ENCODE measurements around the gene SPIB. TPM values are rescaled to one million over a fixed set of nuclear protein-coding genes. Genes with fewer than 3 reads are reported as not detected.

The SPIB gene
- total RNA-seq (2014; rRNA removed; shearing (Covaris generic)), result 0.43 TPM in 1 of 2 replicates, not detected in the other
- polyA plus RNA-seq (2015; cell fraction: cytosol; rRNA removed), result not detected in 2 replicates
- 0.12 and 0.23 TPM in 2 replicates for polyA plus RNA-seq (2015; cell fraction: nucleus; rRNA removed)

GRCh38 chr19:50418176-50419021, at the start of gene SPIB:
TSS of gene SPIB (plus strand) at chr19:50418938. CDS start at chr19:50418963, 25 bp downstream.
- no peak for DNase-seq (ENCODE audit: low read depth)

- DNase-seq (ENCODE audit: low read depth), result no peak
These were observed 46.7 kb upstream of the SPIB start for GRCh38 chr19:50371914-50372475.

DNA sequence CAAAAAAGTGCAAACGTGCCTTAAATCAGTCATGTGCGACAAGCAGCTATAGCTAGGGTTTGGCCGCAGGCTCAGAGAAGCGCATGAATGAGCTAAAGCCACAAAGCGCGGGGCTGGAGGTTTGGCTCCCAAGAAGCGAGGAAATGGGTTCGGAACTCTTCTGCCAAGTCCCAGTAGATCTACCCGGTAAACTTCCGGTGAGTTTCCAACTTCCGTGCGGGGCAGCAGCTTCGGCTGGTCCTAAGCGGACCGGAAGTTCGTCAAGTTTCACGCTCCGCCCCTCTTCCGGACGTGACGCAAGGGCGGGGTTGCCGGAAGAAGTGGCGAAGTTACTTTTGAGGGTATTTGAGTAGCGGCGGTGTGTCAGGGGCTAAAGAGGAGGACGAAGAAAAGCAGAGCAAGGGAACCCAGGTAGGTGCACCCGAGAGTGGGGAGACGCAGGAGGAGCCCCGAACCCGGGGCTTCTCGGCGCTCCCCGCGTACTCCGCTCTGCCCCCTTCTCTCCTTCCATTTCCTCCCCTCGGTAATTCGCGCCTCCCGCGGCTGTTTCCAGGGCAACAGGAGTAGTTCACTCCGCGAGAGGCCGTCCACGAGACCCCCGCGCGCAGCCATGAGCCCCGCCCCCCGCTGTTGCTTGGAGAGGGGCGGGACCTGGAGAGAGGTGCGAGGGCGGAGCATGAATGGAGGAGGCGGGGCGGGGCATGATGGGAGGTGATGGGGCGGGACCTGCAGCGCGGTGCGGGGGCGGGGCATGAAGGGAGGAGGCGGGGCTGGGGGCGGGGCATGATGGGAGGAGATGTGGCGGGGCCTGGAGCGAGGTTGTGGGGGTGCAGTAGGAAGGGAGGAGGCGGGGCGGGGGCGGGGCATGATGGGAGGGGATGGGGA, 42.3 kb upstream of the SPIB start, which contains the start of gene NR1H2:
Gene NR1H2, plus strand, starts transcription at position 292 of the 885 bp plus-strand sequence. CDS start 1,149 bp downstream, outside the sequence.
- DNase-seq (ENCODE audit: low read depth), result peak; percentile 92

DNA sequence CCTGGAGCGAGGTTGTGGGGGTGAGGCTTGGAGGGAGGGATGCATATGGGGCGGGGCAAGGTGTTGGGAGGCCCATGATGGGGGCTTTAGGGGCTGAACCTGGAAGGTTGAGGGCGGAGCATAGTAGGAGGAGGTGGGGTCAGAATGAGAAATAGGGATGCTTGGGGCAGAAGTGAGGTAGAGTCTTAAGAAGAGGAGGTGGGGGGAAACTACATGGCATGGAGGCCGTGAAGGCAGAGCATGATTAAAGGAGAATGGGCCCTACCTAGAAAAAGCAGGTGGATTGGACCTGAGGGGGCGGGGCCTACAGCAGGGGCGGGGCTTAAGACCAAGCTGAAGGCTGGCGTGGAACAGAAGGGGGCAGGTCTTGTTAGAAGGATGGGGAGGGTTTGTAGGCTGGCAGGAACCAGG, 41.7 kb upstream of the SPIB start:
- no peak for DNase-seq (ENCODE audit: low read depth)

- DNase-seq (ENCODE audit: low read depth), result no peak
These were observed 41.2 kb upstream of the SPIB start for GRCh38 chr19:50377517-50377916.

DNA sequence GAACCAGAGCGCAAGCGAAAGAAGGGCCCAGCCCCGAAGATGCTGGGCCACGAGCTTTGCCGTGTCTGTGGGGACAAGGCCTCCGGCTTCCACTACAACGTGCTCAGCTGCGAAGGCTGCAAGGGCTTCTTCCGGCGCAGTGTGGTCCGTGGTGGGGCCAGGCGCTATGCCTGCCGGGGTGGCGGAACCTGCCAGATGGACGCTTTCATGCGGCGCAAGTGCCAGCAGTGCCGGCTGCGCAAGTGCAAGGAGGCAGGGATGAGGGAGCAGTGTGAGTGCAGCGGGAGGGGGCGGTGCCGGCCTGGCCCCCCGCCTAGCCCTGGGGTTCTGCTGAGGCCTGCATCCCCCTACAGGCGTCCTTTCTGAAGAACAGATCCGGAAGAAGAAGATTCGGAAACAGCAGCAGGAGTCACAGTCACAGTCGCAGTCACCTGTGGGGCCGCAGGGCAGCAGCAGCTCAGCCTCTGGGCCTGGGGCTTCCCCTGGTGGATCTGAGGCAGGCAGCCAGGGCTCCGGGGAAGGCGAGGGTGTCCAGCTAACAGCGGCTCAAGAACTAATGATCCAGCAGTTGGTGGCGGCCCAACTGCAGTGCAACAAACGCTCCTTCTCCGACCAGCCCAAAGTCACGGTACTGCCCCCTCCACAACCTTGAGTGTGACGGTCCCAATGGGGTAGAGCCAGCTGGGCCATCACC, 40.4 kb upstream of the SPIB start:
- no peak for DNase-seq (ENCODE audit: low read depth)

DNA sequence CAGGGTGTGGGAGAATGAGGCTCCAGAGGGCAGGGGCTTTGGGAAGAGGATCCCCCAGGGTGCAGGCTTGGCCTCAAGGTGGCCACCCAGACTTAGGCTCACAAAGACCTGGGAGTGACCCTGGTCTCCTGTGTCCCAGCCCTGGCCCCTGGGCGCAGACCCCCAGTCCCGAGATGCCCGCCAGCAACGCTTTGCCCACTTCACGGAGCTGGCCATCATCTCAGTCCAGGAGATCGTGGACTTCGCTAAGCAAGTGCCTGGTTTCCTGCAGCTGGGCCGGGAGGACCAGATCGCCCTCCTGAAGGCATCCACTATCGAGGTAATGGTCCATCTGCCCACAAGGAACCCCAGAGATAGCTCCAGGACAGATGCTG, 39.9 kb upstream of the SPIB start:
- no peak for DNase-seq (ENCODE audit: low read depth)

- DNase-seq (ENCODE audit: low read depth), result no peak
These were observed 39.1 kb upstream of the SPIB start for GRCh38 chr19:50379602-50380001.

GRCh38 chr19:50380137-50380536, 38.6 kb upstream of the SPIB start:
- no peak for DNase-seq (ENCODE audit: low read depth)

DNA sequence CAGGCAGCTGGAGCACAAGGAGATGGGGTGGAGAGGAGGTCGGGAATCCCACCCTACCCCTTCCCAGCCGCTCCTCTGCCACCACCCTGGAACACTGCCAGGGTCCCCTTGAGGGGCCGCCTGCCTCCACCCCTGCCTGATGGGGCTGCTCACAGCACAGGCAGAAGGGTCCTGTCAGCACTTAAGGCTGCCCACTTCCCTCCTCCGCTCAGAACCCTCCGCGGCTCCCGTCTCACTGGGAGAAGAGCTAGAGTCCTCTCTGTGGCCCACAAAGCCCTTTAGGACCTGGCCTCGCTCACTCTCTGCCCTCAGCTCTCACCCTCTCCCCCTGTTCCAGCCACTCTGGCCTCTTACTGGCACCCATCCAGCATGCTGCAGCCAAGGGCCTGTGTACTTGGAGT, 38.0 kb upstream of the SPIB start:
- no peak for DNase-seq (ENCODE audit: low read depth)

DNA sequence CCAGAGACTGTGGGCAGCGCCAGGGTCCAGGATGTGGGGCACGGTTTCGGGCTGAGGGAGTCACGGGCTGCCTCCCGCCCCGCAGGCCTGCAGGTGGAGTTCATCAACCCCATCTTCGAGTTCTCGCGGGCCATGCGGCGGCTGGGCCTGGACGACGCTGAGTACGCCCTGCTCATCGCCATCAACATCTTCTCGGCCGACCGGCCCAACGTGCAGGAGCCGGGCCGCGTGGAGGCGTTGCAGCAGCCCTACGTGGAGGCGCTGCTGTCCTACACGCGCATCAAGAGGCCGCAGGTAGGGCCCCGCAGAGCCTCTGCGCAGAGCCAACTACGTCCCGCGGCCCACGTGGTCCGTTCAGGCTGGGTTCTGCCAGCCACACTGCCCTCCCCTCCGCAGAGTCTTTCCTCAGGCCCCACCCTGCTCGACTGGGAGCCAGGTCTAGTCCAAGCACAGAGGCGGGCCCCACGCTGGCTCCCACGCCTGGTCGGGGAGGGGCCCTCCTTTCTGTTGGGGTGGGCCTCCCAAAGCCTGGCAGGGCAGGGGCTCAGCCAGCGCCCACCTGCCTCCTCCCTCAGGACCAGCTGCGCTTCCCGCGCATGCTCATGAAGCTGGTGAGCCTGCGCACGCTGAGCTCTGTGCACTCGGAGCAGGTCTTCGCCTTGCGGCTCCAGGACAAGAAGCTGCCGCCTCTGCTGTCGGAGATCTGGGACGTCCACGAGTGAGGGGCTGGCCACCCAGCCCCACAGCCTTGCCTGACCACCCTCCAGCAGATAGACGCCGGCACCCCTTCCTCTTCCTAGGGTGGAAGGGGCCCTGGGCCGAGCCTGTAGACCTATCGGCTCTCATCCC, 36.6 kb upstream of the SPIB start:
- no peak for DNase-seq (ENCODE audit: low read depth)

DNA sequence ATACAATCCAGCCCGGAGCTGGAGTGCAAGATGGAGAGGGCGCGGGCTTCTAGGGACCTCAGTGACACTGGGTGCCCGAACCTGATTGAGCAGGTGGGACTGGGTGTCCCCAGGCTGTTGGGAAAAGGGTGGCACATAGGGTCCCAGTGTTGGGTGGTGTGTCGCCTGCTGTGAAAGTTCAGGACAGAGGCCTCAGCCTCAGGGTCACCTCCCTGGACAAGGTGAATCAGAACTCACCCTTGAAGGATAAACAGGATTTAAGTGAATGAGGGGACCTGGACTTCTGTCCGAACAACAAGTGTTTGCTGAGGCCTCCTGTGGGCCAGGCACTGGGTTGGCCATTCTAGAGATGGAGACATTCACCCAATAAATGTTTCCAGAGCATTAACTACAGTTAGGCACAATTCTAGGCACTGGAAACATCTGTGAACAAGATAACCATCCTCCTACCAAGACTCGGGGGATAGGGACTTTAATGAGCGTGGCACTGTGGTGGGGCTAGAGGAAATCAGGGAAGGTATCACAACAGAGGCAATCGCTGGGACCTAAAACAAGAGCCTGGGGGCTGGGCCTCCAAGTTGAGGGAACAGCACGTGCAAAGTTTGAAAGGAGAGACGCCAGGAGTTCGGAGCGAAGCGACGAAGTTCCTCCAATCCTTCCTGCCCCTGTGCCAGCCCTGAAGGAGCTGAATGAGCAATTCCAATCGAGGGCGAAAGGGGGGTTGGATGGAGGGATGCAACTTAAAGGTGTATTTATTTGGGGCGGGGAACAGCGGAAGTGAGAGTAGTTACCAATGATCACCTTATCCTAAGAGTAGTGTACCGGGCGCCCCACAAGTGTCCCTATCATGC, 35.5 kb upstream of the SPIB start:
- no peak for DNase-seq (ENCODE audit: low read depth)

GRCh38 chr19:50383852-50384684, 34.7 kb upstream of the SPIB start, which contains the start of gene POLD1:
TSS of gene POLD1 (plus strand) at chr19:50384347. CDS start at chr19:50398852, 14,505 bp downstream.
- DNase-seq (ENCODE audit: low read depth), result peak; percentile 96

GRCh38 chr19:50384685-50385535, 33.8 kb upstream of the SPIB start:
- DNase-seq (ENCODE audit: low read depth), result peak; percentile 39

- no peak for DNase-seq (ENCODE audit: low read depth)
These were observed 31.4 kb upstream of the SPIB start for GRCh38 chr19:50387176-50387867.

DNA sequence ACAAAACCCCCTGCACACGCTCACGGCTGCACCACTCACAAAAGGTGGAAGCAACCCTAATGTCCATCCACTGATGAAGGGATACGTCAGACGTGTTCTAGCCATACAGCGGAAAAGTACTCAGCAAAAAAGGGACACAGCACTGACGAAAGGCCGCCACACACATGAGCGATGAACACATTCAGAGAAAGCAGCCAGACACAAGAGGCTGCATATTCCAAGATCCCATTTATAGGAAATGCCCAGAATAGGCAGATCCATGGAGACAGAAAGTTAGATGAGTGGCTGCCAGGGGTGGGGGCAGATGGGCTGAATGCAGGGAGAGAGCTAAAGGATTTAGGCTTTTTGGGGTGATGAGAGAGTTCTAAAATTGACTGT, 30.9 kb upstream of the SPIB start:
- no peak for DNase-seq (ENCODE audit: low read depth)

Data from HT1080 (cell line).